ENCODE results near the gene AKR1B15.
"Not testable (repeated sequence)": the region's sequence is repeated elsewhere in the genome, so short reads cannot be mapped to it uniquely, and the experiment has no call there.

Gene AKR1B15

DNA sequence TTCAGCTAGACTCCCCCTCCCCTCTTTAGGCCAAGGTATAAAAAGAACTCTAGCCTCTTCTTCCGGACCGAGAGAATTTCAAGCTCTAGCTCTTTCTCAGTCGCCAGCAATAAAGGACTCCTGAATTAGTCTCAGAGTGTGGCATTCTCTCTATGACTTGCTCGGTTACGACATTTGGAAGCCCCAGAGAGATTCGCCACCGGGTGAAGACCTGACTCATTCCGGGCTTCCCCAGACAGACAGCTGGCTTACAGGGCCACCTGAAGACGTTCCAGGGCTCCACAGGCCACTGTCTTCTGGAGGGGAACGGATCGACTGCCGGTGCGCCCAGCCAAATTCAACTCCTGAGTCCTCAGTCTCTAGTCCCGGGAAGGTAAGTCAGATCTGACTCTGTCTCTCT, at the start of gene AKR1B15:
Gene AKR1B15 (plus strand): TSS at position 234 of the 400 bp plus-strand sequence. CDS start 15,510 bp downstream, outside the sequence.
- DNase-seq (ENCODE audit: low spot score), result no peak

DNA sequence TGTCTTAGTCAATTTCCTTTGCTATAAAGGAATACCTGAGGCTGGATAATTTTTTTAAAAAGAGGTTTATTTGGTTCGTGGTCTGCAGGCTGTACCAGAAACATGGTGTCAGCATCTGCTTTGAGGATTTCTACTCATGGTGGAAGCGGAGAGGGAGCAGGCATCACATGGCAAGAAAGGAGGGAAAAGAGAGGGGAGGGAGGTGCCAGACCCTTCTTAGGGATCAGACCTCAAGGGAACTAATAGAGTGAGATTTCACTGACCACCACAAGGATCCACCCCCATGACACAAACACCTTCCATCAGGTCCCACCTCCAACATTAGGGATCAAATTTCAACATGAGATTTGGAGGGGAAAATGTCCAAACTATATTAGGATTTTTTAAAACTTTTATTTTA, 48.5 kb upstream of the AKR1B15 start:
- DNase-seq (ENCODE audit: low spot score), result no peak

DNA sequence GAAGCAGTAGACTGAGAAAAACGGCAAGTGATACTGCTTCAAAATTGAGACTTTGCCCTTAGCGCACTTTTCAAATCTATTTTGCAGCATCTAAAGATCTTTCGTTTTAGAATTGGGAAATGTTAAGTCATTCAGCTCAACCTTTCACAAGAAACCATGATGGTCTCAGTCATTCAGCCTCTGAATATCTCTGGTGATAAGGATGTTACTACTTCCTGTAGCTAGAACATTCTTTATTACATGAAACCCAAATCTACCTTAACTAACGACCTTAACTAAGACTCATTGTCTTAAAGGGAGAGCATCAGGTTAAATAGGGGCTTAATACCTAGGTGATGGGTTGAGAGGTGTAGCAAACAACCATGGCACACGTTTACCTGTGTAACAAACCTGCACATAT, 47.9 kb upstream of the AKR1B15 start:
- DNase-seq (ENCODE audit: low spot score), result no peak

DNA sequence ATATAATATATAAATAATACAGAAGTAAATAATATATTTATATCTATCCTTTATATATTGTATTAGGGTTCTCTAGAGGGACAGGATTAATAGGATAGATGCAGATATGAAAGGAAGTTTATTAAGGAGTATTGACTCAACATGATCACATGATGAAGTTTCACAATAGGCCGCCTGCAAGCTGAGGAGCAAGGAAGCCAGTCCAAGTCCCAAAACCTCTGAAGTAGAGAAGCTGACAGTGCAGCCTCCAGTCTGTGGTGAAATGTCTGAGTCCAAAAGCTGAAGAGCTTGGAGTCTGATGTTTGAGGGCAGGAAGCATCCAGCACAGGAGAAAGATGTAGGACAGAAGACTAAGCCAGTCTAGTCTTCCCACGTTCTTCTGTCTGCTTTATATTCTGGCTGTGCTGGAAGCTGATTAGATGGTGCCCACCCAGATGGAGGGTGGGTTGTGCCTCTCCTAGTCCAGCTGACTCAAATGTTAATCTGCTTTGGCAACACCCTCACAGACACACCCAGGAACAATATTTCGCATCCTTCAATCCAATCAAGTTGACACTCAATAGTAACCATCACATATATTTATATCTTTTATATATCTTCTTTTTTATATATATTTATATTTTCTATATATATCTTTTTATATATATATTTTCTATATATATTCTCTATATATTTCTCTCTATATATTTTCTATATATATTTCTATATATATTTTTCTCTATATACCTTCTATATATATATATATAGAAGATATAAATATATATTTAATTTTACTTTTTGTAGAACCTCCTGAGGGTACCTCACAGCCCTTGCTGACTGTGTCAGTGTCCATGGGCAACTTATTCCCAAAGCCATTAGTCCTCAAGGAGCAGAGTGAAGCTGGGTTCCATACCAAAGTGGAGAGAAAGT, 46.2 kb upstream of the AKR1B15 start:
- no peak for DNase-seq (ENCODE audit: low spot score)

DNA sequence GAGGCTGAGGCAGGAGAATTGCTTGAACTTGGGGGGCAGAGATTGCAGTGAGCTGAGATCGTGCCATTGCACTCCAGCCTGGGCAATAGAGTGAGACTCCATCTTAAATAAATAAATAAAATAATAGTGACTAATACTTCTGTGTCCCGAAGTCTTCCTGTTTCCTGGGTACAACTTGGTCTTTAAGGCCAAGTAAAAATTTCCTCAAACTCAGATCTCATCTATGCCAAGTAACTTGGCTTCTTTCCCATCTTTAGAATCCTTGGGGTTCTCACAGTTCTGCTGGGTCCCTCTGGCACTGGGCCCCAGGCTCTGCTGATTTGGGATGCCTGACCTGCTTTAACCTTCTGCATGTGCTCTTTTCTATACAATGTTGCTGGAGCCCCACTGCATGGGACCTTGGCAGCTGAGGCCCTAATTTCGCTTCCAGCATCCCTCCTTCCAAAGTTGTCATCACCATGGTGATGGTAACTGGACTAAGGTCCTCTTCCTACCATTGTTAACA, 44.2 kb upstream of the AKR1B15 start:
- no peak for DNase-seq (ENCODE audit: low spot score)

DNA sequence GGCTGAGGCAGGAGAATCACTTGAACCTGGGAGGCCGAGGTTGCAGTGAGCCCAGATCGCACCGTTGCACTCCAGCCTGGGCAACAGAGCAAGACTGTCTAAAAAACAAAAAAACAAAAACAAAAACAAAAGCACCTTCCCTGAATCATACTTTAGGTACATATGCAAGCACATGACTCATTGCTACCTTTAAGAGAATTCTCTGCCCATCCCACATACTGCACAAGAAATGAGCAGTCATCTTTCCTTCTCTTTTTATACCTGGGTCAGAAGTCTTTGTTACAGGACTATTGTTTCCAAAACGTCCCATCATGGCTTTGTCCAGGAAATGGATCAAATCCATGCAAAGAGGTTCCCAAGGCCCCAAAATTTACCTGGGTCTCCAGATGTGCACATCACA, 43.1 kb upstream of the AKR1B15 start:
- no peak for DNase-seq (ENCODE audit: low spot score)

DNA sequence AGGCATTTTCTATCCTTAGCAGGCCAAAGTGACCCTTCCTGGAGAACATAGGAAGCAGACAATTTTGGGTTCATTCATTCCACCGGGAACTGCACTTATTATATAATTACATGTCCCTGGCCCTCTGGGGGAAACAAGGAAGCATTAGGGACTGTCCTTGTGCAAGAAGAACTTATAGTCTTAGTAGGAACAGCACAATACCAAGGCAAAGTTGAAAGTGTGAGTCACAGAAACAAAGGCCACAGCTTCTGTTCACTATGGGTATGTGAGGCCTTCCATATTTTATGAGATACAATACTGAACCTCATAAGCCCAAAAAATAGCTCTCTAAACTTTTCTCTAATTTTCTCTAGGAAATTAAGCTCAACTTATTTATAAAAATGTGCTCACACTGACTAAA, 39.9 kb upstream of the AKR1B15 start:
- DNase-seq (ENCODE audit: low spot score), result no peak

DNA sequence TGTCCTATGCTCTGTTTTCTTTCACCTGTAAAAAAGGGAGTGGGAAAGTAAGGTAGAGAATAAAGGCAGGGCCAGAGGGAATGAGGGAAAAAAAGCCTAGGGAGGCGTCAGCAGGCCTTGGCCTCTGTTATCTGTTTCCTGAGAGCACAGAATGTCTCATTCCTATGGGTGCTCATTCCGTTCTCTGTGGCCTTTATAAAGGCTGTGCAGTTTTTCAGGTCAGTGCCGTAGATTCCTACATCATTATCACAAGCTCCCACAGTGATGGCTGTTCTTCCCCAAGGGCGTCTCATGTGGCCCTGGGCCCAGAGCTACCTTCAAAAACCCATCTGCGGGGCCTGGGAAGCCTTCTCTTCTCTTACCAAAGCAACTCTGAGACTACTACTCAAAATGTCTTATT, 38.3 kb upstream of the AKR1B15 start:
- no peak for DNase-seq (ENCODE audit: low spot score)

DNA sequence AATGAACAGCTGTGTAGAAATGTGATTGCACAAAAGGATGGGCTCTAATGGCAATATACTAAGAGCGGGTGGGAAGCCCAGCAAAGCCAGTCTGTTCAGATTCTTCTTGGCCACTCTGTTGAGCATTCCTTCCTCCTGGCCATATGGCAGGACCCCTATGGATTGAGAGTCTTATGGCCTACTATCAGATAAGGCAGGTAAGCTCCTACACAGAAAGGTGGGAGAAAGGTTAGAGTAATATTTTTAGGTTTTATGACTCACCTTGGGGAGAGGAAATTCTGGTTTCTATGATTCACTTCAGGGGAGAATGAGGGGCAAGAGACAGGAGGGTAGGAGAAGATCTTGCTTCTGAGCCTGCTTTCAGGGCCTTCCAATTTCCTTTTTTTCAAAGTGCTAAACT, 36.6 kb upstream of the AKR1B15 start:
- peak; percentile 37 for DNase-seq (ENCODE audit: low spot score)

DNA sequence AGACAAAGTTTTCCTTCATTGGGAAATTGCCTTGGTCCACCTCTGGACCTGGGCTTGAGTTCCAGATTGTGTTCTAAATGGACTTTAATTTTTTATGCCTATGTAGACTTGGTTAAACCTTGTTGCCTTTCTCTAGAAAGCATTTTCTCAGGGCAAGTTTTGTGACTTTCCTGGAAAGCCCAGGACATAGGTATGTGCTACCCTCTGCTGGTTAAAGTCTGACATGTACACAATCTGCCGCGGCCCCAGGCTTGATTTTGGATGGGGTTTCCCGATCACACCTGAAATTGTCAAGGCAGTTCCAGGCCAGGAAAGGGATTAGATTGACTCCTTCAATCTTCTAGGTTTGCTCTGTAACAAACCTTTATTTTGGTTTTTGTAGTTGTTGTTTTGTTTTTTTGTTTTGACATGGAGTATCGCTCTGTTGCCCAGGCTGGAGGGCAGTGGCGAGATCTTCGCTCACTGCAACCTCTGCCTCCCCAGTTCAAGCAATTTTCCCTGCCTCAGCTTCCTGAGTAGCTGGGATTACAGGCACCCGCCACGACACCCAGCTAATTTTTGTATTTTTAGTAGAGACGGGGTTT, 35.6 kb upstream of the AKR1B15 start:
- peak; percentile 24 for DNase-seq (ENCODE audit: low spot score)

DNA sequence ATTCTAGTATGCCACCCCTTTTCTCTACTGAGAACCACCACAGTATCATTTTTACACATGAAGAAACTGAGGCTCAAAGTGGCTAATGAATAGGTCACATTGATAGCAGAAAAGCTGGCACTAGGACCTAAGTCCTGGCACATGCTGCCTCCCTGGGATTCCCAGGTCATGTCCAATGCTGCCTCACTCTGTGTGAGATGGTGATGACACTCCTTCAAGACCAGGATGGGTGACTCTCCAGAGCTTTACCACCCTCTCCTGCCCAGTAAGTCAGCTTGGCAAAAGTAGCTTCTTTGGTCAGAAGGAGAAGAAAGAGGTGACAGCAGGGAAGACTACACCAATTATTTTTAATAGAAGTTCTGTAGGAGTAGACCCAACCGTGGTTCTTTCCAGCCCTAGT, 34.8 kb upstream of the AKR1B15 start:
- no peak for DNase-seq (ENCODE audit: low spot score)

DNA sequence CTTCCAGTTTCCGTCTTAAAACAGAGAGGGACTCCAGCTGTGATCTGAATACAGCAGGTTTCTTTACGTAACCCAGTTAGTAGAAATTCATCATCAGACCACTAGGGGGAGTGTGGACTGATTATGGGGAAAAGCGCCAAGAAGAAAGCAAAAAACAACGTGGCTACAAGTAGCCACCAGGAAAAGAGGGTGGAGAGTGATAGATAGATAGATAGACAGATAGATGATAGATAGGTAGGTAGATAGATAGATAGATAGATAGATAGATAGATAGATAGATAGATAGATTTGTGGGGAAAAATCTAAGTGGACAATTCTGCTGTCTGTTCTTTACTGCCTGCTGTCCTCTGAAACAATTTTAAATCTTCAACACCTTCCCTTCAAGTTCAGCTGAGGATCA, 34.2 kb upstream of the AKR1B15 start:
- DNase-seq (ENCODE audit: low spot score), result peak; percentile 57

DNA sequence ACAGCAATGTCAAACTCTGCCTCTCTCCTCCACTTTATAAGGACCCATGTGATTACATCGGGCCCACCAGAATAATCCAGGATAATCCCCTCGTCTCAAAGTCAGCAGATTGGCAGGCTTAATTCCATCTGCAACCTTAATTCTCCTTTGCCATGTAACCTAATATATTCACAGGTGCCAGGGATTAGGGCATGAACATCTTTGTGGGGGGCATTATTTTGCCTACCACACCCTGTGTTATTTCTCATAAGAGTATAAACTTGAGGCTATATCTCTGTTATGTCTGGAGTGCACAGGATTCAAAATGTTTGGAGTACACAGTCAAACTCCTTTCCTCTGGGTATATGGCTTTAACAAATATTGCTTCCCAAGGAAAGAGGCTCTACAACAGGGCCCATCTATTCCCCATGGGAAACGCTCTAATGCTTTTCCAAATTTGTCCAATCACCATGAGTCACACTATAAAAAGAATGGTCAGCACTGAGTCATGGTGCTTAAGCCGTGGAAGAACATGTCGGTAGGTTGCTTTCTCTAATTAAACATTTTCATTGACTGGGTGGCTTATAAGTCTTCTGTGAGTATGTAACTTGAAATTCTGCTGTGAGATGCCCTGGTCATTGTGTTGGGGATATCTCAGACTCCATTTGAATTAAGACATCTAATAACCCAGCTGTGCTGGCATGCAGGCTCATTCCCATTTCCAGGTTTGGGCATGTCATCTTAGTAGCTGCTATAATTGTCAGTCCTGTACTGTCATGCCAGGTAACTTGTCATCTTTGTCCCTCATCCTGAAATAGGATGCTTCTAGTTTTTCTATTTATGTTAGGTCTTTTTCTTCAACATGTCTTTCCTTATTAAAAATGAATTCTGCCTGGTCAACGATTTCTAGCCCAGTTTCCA, 33.1 kb upstream of the AKR1B15 start:
- no peak for DNase-seq (ENCODE audit: low spot score)

DNA sequence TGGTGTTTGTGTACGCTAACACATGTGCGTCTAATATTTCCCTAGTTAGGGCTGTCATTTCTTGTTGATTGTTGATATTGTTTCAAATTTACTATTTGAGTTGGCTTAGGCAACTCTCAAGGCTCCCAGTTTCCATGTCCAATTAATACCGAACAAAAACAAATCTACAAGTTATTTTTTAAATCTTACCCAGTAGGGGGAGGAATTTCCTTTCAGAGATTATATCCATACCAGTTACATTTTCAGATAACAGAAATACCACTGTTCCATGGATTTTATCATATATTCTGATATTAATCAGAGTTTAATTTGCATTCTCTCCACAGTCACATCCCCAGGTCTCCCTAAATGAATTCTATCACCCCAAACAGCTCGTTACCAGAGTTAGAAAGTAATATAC, 28.8 kb upstream of the AKR1B15 start:
- no peak for DNase-seq (ENCODE audit: low spot score)

DNA sequence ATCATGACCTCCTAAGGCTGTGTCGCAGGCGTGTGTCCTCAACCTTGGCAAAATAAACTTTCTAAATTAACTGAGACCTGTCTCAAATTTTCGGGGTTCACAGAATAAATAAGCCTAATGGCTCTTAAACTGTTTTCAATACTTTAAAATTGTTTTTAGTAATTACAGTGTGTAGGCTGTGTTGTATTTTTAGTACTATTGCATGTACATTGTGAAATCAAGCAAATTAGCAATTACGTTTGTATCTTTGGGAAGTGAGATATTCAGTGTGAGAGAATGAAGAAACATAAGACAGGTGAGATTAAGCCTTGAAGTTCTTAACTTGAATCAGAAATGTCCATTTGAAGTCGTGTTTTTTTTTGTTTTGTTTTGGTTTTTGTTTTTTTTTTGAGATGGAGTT, 26.3 kb upstream of the AKR1B15 start:
- DNase-seq (ENCODE audit: low spot score), result no peak

DNA sequence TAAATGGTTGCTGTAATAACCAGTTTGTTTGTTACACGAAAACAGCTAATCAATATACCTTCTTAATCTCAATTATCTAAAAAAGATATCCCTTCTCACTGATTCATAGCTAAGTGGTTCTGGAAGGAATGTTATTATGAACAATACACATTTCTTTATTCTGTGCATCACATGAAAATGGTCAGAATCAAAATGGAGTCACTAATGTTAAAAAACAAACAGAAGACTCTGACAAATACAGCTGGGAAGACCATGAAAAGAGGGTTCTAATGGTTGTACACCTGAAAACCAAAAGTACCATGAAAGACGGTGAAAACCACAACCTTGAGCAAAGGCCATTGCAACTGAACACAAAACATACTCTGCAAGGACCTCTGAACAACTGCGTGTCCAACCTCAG, 23.5 kb upstream of the AKR1B15 start:
- DNase-seq (ENCODE audit: low spot score), result not testable (repeated sequence)

DNA sequence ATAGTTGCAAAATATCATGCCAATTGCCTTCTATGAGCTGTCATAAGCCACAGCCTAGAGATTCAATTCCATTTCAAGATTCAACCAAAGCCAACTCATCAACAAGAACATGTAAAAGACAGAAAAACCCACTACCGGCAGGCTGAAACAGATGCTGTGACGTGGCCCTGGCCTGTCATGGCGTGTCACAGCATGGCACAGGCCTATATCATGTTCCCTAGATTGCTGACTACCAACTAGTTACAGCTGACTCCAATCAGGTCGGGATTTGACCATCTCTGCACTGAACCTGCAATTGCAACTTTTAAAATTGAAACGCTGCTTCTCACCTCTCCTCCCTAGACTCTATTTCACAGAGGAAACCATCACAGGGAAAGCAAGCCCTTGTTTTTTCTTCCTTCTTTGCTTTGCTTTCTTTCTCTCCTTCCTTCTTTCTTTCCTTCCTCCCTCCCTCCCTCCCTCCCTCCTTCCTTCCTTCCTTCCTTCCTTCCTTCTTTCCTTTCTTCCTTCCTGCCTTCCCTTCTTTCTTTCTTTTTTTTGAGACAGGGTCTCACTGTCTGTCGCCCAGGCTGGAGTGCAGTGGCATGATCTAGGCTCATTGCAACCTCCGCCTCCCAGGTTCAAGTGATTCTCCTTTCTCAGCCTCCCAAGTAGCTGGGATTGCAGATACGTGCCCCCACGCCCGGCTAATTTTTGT, 22.2 kb upstream of the AKR1B15 start:
- not testable (repeated sequence) for DNase-seq (ENCODE audit: low spot score)

DNA sequence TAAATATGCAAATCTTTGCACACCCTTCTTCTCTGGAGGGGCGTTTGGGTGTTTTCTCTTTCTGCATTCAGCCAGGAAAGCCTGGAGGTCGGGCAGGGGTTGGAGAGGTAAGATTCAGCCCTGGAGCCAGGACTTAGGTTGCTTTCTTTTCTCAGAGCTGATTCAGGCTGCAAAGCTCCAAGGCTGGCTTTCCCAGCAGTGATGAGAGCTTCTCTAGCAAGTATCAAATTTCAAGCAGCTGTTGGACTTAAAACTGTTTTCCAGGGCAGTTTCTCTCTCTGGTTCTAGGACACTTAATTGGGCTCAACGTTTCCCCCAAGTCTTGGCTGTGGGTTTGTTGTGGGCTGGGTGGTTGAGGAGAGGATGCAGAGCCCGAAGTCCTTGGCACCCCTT, 20.9 kb upstream of the AKR1B15 start:
- no peak for DNase-seq (ENCODE audit: low spot score)

DNA sequence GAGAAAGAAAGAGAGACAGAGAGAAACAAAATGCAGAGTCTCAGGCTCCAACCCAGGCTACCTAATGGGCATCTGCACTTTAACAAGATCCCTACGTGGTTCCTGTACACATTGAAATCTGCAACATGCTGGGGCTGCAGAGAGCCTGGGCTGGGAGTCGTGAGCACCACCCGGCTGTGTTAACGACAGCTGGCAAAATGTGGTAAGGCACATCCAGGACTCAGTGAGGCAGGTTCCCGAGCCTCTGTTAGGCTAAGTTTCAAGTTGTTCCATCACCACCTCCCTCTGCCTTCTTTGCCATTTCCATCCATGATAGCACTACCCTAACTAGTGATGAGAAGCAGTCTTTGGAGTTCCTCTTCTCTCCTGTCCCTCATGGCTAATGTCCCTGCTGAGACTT, 20.2 kb upstream of the AKR1B15 start:
- DNase-seq (ENCODE audit: low spot score), result no peak

DNA sequence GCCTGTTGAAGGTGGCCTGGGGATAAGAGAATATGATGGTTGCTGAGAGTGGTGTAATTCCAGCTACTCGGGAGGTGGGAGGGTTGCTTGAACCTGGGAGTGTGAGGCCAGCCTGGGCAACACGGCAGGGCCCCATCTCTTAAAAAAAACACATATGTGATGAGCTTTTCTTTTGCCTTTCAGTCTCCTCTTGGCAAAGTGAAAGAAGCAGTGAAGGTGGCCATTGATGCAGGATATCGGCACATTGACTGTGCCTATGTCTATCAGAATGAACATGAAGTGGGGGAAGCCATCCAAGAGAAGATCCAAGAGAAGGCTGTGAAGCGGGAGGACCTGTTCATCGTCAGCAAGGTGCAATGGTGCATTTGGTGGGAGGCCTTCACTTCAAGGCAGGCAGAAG, 18.4 kb upstream of the AKR1B15 start:
- no peak for DNase-seq (ENCODE audit: low spot score)

DNA sequence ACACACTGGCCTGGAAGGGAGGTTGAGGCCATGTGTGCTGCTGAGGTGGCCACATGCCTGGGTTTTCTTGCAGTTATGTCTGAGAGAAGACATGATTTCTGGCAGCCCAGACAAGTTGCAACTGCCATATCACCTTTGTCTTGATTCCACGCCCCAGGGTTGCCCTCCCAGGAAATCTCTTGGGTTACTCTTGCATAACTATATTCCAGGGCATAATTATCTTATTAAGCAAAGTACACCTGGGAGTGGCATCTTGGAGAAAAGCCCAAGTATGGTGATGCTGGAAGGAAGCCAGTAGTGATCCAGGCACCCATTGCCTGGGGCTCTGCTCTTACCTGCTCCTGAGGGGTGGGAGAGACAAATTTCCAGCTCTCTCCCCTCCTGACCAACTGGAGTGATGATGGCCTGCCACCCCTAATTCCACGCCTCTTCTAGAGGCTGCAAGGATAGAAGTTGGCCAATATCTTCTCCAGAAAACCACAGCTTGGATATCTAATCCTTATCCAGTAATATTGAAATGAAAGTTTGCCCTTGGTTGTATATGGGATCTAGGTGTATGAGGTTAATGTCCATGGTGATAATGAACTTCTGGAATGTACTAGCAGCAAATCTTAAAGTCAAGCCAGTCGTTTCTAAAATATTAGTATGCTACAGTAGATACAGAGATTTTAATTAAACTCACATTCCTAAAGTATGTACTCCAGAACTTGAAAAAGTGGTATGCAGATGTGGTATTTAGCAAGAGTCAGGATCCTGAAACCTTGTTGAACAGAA, 16.5 kb upstream of the AKR1B15 start:
- no peak for DNase-seq (ENCODE audit: low spot score)
